ENCODE measurements around the gene FOXJ1.

FOXJ1 gene

DNA sequence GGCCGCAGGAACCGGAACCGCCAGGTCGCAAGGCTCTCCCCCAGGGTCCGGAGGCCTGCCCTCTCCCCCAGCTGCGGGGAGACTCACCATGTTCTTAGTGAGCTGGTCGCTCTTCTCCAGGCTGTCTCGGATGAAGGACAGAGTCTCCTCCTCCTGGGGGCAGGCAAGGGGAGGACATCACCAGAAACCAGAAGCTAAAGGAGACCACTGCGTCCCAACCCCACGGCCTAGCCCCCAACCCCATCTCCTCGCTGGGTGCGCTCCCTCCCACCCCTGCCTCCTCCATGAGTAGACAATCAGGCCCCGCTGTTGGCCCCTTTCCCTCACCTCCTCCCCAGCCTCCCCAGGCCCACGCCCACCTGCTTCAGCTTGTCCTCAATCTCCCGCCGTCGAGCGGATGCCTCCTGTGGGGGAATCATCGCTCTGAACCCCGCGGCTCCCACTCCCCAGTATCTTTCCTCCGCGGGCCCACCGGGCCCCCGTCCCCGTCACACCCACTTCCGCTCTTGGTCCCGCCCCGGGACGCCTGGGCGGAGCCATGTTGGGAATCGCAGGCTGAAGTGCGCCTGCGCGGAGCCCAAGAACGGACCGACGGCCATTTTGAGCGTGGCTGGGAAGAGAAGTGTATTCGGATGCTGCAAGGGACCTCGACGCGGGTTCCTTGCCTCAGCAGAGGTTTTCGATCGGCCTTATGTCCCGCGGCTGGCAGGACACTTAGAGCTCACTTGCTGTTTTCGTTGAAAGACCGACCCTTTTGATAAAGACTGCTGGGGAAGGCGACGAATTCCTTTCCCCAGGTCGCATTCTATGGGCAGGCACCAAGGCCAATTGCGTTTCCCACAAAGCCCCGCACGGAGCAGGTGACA lies 37.5 kb downstream of the FOXJ1 start, which contains the start of gene EXOC7:
Gene EXOC7, minus strand, starts transcription at position 514 of the 866 bp plus-strand sequence. Its CDS starts 95 bp downstream, at position 419.
- no peaks in the 10 kb centered on the region for H4K20me1 ChIP-seq (ENCODE audit: insufficient read depth, low read length, poor library complexity, severe bottlenecking)
- H3K9me3 ChIP-seq (ENCODE audit: insufficient read depth, low read depth, low read length), result no peaks in the 10 kb centered on the region
- H3K4me1 ChIP-seq (ENCODE audit: insufficient read depth, low read length, poor library complexity, severe bottlenecking), result peaks cover 15% of the 10 kb centered on the region
- no peaks in the 10 kb centered on the region for H3K9me2 ChIP-seq (replicated peaks; ENCODE audit: low read depth, low read length)
- H3K27me3 ChIP-seq (ENCODE audit: insufficient read depth, low read length, poor library complexity, severe bottlenecking), result no peaks in the 10 kb centered on the region
- H3K4me2 ChIP-seq (ENCODE audit: low read depth, low read length, poor library complexity, severe bottlenecking), result peak within 1 kb of the TSS; percentile 92
- H3F3A ChIP-seq (ENCODE audit: low read depth), result no peaks in the 10 kb centered on the region
- H2AFZ ChIP-seq (ENCODE audit: low read length), result peak within 1 kb of the TSS; percentile 68
- TF ChIP-seq EZH2phosphoT487 (IDR thresholded peaks at IDR 0.05; ENCODE audit: borderline replicate concordance), result no peak
- TF ChIP-seq, protein P1, sequence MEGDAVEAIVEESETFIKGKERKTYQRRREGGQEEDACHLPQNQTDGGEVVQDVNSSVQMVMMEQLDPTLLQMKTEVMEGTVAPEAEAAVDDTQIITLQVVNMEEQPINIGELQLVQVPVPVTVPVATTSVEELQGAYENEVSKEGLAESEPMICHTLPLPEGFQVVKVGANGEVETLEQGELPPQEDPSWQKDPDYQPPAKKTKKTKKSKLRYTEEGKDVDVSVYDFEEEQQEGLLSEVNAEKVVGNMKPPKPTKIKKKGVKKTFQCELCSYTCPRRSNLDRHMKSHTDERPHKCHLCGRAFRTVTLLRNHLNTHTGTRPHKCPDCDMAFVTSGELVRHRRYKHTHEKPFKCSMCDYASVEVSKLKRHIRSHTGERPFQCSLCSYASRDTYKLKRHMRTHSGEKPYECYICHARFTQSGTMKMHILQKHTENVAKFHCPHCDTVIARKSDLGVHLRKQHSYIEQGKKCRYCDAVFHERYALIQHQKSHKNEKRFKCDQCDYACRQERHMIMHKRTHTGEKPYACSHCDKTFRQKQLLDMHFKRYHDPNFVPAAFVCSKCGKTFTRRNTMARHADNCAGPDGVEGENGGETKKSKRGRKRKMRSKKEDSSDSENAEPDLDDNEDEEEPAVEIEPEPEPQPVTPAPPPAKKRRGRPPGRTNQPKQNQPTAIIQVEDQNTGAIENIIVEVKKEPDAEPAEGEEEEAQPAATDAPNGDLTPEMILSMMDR (conservative IDR thresholded peaks at IDR 0.05; ENCODE audit: low read length), result no peak
- H3K9ac ChIP-seq (ENCODE audit: low read depth, low read length, poor library complexity, severe bottlenecking), result peak within 1 kb of the TSS; percentile 88
- H3K4me3 ChIP-seq (ENCODE audit: low read length, poor library complexity, severe bottlenecking), result peak within 1 kb of the TSS; percentile 85
- H3K36me3 ChIP-seq (ENCODE audit: insufficient read depth, low read length), result peaks cover 10% of the 10 kb centered on the region; the same call in 1 of the 2 replicates
- peaks cover 29% of the 10 kb centered on the region for H3K79me2 ChIP-seq (ENCODE audit: insufficient read depth, low read length)

DNA sequence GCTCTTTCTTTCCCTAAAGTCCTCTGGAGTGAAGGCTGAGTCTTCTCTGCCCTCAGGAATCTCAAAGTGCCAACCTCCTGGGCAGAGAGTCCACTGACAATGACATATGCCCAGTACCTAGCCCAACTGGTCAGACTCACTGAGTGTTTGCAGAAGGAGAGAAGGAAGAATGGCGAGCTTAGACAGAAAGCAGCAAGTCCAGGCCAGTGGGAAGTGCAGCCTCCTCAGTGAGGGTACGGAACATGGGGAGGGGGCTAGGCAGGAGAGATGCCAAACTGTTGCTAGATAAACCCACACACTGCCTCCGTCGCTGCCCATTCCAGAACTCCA lies 38.1 kb downstream of the FOXJ1 start:
- Histone ChIP-seq H3F3A (ENCODE audit: low read depth) (no peaks in the 10 kb centered on the region), H3K9me3 (ENCODE audit: insufficient read depth, low read depth, low read length) (no peaks in the 10 kb centered on the region), H3K36me3 (ENCODE audit: insufficient read depth, low read length) (peaks cover 10% of the 10 kb centered on the region; the same call in 1 of the 2 replicates), H3K4me2 (ENCODE audit: low read depth, low read length, poor library complexity, severe bottlenecking) (peak overlapping the region; percentile 92), H3K27me3 (ENCODE audit: insufficient read depth, low read length, poor library complexity, severe bottlenecking) (no peaks in the 10 kb centered on the region), H3K4me3 (ENCODE audit: low read length, poor library complexity, severe bottlenecking) (peak overlapping the region; percentile 85), H3K9me2 (replicated peaks; ENCODE audit: low read depth, low read length) (no peaks in the 10 kb centered on the region), H3K9ac (ENCODE audit: low read depth, low read length, poor library complexity, severe bottlenecking) (peak overlapping the region; percentile 88), H3K79me2 (ENCODE audit: insufficient read depth, low read length) (peaks cover 29% of the 10 kb centered on the region), H2AFZ (ENCODE audit: low read length) (peak overlapping the region; percentile 68), H4K20me1 (ENCODE audit: insufficient read depth, low read length, poor library complexity, severe bottlenecking) (no peaks in the 10 kb centered on the region), H3K4me1 (ENCODE audit: insufficient read depth, low read length, poor library complexity, severe bottlenecking) (peaks cover 15% of the 10 kb centered on the region)
- no peak for TF ChIP-seq EZH2phosphoT487 (IDR thresholded peaks at IDR 0.05; ENCODE audit: borderline replicate concordance)
- TF ChIP-seq, protein P1 (conservative IDR thresholded peaks at IDR 0.05; ENCODE audit: low read length), result no peak

DNA sequence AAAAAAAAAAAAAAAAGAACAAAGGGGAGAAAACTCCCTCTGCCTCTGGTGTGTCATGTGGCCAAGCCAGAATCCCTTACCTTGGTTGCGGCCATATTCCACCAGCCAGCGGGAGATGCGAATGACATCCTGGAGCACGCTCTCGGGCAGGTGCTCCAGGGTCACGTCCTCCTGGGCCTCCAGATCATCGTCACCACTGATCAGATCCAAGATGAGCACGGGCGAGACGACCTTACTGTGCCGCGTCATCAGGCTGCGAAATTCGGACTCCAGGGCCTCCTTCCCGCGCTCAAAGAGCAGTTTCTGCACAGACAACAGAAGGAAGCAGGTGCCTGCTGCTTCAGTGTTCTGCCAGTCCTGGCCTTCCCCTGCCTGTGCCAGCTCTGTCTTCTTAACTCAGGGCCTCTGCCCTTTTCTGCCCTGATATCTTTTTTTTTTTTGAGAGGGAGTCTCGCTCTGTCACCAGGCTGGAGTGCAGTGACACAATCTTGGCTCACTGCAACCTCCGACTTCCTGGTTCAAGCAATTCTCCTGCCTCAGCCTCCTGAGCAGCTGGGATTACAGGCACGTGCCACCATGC lies 43.2 kb downstream of the FOXJ1 start:
- TF ChIP-seq, protein P1 (conservative IDR thresholded peaks at IDR 0.05; ENCODE audit: low read length), result no peak
- no peak for TF ChIP-seq EZH2phosphoT487 (IDR thresholded peaks at IDR 0.05; ENCODE audit: borderline replicate concordance)
- no peaks in the 10 kb centered on the region for H3K27me3 ChIP-seq (ENCODE audit: insufficient read depth, low read length, poor library complexity, severe bottlenecking)
- no peaks in the 10 kb centered on the region for H3K9me3 ChIP-seq (ENCODE audit: insufficient read depth, low read depth, low read length)
- H3K9me2 ChIP-seq (replicated peaks; ENCODE audit: low read depth, low read length), result no peaks in the 10 kb centered on the region
- peaks cover 17% of the 10 kb centered on the region for H3K79me2 ChIP-seq (ENCODE audit: insufficient read depth, low read length)
- H3F3A ChIP-seq (ENCODE audit: low read depth), result no peaks in the 10 kb centered on the region
- no peak overlapping the region for H3K4me3 ChIP-seq (ENCODE audit: low read length, poor library complexity, severe bottlenecking)
- no peak overlapping the region for H2AFZ ChIP-seq (ENCODE audit: low read length)
- no peaks in the 10 kb centered on the region for H4K20me1 ChIP-seq (ENCODE audit: insufficient read depth, low read length, poor library complexity, severe bottlenecking)
- peaks cover 32% of the 10 kb centered on the region; the same call in 1 of the 2 replicates for H3K36me3 ChIP-seq (ENCODE audit: insufficient read depth, low read length)
- no peak overlapping the region for H3K4me2 ChIP-seq (ENCODE audit: low read depth, low read length, poor library complexity, severe bottlenecking)
- H3K9ac ChIP-seq (ENCODE audit: low read depth, low read length, poor library complexity, severe bottlenecking), result no peak overlapping the region
- H3K4me1 ChIP-seq (ENCODE audit: insufficient read depth, low read length, poor library complexity, severe bottlenecking), result peaks cover 7% of the 10 kb centered on the region
